Measurements from ENCODE around the gene GSTO2.

GSTO2 gene

GRCh38 chr10:104286939-104287338 is 18.0 kb downstream of the GSTO2 start:
- DNase-seq = no peak

DNA sequence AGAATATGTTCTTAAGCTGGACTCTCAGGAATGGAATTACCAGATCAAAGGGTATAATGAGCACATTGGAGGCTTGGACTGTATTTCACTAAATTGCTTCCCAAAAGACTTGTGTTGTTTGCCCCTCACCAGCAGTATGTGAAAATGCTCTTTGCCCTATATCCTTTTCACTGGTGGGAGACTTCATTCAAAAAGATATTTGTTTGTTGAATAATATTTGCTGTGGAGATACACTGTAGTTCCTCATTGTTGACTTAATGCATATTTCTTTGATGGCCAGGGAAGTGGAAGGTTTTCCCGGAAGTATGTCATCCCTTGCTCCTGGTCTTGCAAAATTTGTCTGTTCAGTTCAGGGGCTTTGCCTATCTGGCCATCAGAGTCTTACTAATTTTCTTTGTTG is 19.4 kb downstream of the GSTO2 start:
- no peak for DNase-seq

DNA sequence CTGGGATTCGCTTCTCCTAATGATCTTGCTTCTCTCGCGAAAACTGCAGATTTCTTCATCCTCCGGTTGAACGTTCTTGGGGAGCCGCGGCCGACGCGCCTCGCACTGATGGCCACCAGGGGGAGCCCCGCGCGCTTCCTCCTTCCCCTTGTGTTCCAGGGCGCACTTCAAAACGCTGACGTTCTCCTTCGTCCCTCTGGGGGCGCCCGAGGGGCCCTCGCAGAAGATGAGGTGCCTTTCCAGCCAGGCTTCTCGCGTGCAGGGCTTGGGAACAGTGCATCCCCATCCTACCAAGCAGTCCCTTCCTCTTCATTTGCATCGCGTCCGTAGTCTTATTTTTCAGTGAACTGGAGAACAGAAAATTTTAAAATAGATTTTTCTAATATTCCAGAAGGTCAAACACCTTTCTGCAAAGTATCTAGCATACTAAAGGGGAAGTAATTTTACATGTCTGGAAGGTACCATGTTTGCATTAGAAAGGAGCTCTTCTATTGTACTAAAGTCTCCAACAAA is 22.5 kb downstream of the GSTO2 start:
- DNase-seq = peak; percentile 83 to 84

GRCh38 chr10:104293011-104293410 is 24.0 kb downstream of the GSTO2 start:
- no peak for DNase-seq

GRCh38 chr10:104293781-104294321 is 24.9 kb downstream of the GSTO2 start:
- no peak for DNase-seq

- no peak for DNase-seq
Observed at GRCh38 chr10:104296687-104297436, 27.9 kb downstream of the GSTO2 start.

DNA sequence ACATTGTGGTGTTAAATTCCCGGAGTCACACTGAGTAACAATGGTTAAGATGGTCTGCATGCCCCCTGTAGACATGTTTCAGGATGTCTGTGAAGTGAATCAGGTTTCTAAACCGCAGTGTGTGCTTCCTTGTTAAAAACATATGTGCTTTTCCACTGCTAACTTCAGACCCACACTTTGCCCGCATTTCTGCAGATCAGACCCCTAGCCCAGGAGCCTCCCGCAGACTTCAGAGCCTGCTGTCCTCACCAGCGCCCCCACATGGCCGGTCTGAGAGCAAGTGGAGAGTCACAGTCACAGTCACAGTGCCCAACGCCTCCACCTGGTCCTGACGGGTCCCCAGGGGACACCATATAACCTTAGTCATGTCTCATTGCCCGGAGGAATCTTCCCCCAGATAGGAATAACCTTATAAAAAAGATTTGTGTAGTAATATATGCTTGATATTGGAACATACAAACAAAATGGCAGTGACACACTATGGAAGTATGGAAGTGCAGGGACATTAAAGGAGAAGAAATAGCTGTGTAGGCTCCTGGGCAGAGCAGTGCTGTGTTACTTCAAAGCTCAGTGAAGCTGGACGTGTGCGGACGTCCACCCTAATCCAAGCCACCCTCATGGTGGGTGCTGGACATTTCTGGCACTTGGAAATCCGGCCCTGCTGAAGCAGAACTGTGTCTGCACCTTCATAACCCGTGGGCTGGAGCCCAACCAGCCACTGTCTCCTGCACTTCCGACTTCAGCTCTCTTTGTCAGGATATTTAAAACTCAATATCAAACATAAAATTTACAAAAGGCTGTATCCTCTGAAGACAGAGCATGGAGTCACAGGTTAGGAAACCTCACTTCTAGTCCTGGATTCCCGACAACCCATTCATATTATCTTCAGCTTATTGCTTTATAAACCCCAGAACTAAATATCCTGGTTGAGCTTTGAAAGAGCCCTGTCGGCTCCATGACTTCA is 29.0 kb downstream of the GSTO2 start:
- no peak for DNase-seq

- DNase-seq = no peak
Observed at GRCh38 chr10:104299031-104299904, 30.3 kb downstream of the GSTO2 start.

- DNase-seq = no peak
Observed at GRCh38 chr10:104300002-104300735, 31.2 kb downstream of the GSTO2 start.

GRCh38 chr10:104300736-104301292 is 31.8 kb downstream of the GSTO2 start:
- DNase-seq = no peak

DNA sequence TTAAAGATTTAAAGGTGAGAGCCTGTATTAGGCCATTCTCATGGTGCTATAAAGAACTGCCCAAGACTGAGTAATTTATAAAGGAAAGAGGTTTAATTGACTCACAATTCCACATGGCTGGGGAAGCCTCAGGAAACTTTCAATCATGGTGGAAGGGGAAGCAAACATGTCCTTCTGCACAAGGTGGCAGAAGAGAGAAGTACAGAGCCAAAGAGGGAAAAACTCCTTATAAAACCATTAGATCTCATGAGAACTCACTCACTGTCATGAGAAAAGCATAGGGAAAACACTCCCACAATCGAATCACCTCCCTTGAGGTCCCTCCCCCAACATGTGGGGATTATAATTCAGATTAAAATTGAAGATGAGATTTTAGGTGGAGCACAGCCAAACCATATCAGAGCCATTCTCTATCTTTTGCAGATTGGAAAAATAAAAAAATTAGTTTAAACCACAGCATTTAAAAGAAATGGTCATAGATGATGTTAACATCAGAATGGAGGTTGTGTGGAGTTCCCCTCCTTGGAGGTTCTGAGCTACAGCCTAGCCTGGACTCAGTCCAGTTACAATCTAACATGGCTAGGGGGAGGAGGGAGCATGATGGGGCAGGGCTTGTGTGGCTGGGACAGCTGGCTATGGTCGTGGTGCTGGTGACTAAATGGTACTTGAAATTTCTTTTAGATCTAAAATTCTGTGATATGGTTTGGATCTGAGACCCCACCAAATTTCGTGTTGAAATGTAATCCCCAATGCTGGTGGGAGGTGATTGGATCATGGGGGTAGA is 33.1 kb downstream of the GSTO2 start:
- no peak for DNase-seq

GRCh38 chr10:104303594-104304355 is 34.8 kb downstream of the GSTO2 start:
- no peak for DNase-seq

GRCh38 chr10:104304356-104304745 is 35.4 kb downstream of the GSTO2 start:
- DNase-seq = no peak

GRCh38 chr10:104304927-104305326 is 35.9 kb downstream of the GSTO2 start:
- DNase-seq = no peak

- no peak for DNase-seq
Observed at GRCh38 chr10:104306897-104307296, 37.9 kb downstream of the GSTO2 start.

GRCh38 chr10:104307576-104308438 is 38.8 kb downstream of the GSTO2 start:
- DNase-seq = no peak

GRCh38 chr10:104308439-104308903 is 39.5 kb downstream of the GSTO2 start:
- no peak for DNase-seq
